HCT116 (cell line): ENCODE measurements around the gene PLCL2. TPM values are rescaled to one million over a fixed set of nuclear protein-coding genes. Genes with fewer than 3 reads are reported as not detected.

ENCODE experiments used
- ATAC-seq: fragments of 200-7000 bp; cut with Tn5 transposase; 2 replicates; pipeline ENCODE4 v1.9.1; 2020; ENCODE audit warnings: mild to moderate bottlenecking, moderate library complexity
- BruUV-seq: library from RNA; stranded (reverse); fragments of 400-500 nt; replicated peaks from 2 replicates; lab custom pipeline; 2021; lab: Mats Ljungman, UMichigan
- CTCF ChIA-PET: fragments of 300-600 bp; sonication (Branson Sonifier 250); formaldehyde crosslinking; loops from one replicate; lab custom pipeline; 2021; ENCODE audit warnings: antibody characterized with exemption; lab: Charles Lee
- POLR2A ChIA-PET: fragments of 300-600, 350-600 bp; sonication (Branson Sonifier 250); formaldehyde crosslinking; loops from one replicate; lab custom pipeline; 2021; ENCODE audit warnings: antibody characterized with exemption; lab: Charles Lee
- RAD21 ChIA-PET, 2 experiments: fragments of 300-600 bp; sonication (Branson Sonifier 250); formaldehyde crosslinking; loops; one replicate each; lab custom pipeline; 2023; ENCODE audit warnings: low total read pairs in 2 of 2; ENCODE audit not compliant: uncharacterized antibody in 2 of 2, unreplicated experiment in 2 of 2, low non-redundant PET in 1 of 2; lab: Charles Lee
- DNase-seq: peaks from one replicate; pipeline ENCODE4 v3.0.0-alpha.2; 2010; ENCODE audit warnings: low read depth, low spot score
- H2AFZ ChIP-seq: fragments of 200-600 bp; shearing (Covaris generic), sonication (generic); 2 replicates; pipeline ENCODE4 v1.6.1; 2017; ENCODE audit warnings: low read depth, mixed run types, mixed read lengths, antibody characterized with exemption, low read length; ENCODE audit not compliant: poor library complexity, severe bottlenecking
- H3K27ac ChIP-seq: 2 replicates; pipeline ENCODE4 v1.5.1; 2012; ENCODE audit warnings: low read depth, low read length
- H3K27me3 ChIP-seq: fragments of 200-600 bp; sonication (generic); 2 replicates; pipeline ENCODE4 v1.6.1; 2016; ENCODE audit warnings: mixed run types, low read length, mixed read lengths; ENCODE audit not compliant: insufficient read depth
- H3K36me3 ChIP-seq, 2 experiments: fragments of 200-500 bp in 1 of 2; fragments of 200-600 bp in 1 of 2; sonication (Bioruptor generic) in 1 of 2; sonication (generic) in 1 of 2; 2 replicates each; pipeline versions ENCODE4 v1.5.1 to v1.6.1; 2014 to 2016; ENCODE audit warnings: low read length in 2 of 2, inconsistent platforms in 1 of 2, mixed read lengths in 1 of 2, mixed run types in 1 of 2; ENCODE audit not compliant: insufficient read depth in 2 of 2, control insufficient read depth in 1 of 2
- H3K4me1 ChIP-seq, 2 experiments: fragments of 200-600 bp in 1 of 2; sonication (generic) in 1 of 2; 2 replicates each; pipeline versions ENCODE4 v1.5.1 to v1.6.1; 2012 to 2017; ENCODE audit warnings: low read length in 2 of 2, inconsistent platforms in 1 of 2, mild to moderate bottlenecking in 1 of 2, mixed read lengths in 1 of 2, mixed run types in 1 of 2, moderate library complexity in 1 of 2; ENCODE audit not compliant: insufficient read depth in 2 of 2, control insufficient read depth in 1 of 2
- H3K4me2 ChIP-seq: fragments of 200-600 bp; sonication (generic); 2 replicates; pipeline ENCODE4 v1.6.1; 2017; ENCODE audit warnings: mixed run types, low read length, mixed read lengths
- H3K4me3 ChIP-seq, 2 experiments: fragments of 200-600 bp in 1 of 2; sonication (generic) in 1 of 2; replicated peaks in 1 of 2; 2 replicates each; pipeline ENCODE4 v1.5.1; 2011 to 2016; ENCODE audit warnings: low read length in 2 of 2, control low read depth in 1 of 2, low read depth in 1 of 2, mild to moderate bottlenecking in 1 of 2, mixed read lengths in 1 of 2, mixed run types in 1 of 2
- H3K79me2 ChIP-seq: fragments of 200-600 bp; sonication (generic); 2 replicates; pipeline ENCODE4 v1.6.1; 2017; ENCODE audit warnings: mild to moderate bottlenecking, mixed run types, low read length, moderate library complexity, mixed read lengths; ENCODE audit not compliant: insufficient read depth
- H3K9ac ChIP-seq: fragments of 200-600 bp; sonication (generic); 2 replicates; pipeline ENCODE4 v1.6.1; 2016; ENCODE audit warnings: low read length, mixed read lengths
- H3K9me2 ChIP-seq: fragments of 200-600 bp; sonication (generic), shearing (Covaris generic); 2 replicates; pipeline ENCODE4 v1.6.1; 2017; ENCODE audit warnings: mixed run types, mild to moderate bottlenecking, moderate library complexity; ENCODE audit not compliant: insufficient read depth
- H3K9me3 ChIP-seq, 2 experiments: fragments of 200-500 bp in 1 of 2; fragments of 200-600 bp in 1 of 2; sonication (Bioruptor generic) in 1 of 2; sonication (generic) in 1 of 2; 2 replicates each; pipeline ENCODE4 v1.6.1; 2014 to 2017; ENCODE audit warnings: low read length in 2 of 2, mixed read lengths in 2 of 2, inconsistent platforms in 1 of 2, low read depth in 1 of 2, mild to moderate bottlenecking in 1 of 2, mixed run types in 1 of 2, moderate library complexity in 1 of 2; ENCODE audit not compliant: control insufficient read depth in 1 of 2, insufficient read depth in 1 of 2
- H4K20me1 ChIP-seq: fragments of 200-600 bp; sonication (generic), shearing (Covaris generic); 2 replicates; pipeline ENCODE4 v1.6.1; 2017; ENCODE audit warnings: mixed run types, mild to moderate bottlenecking, moderate library complexity; ENCODE audit not compliant: insufficient read depth
- CBX3 ChIP-seq: IDR thresholded peaks from 2 replicates; pipeline ENCODE4 v1.6.1; 2012; ENCODE audit warnings: low read depth
- EGR1 ChIP-seq: IDR thresholded peaks from 2 replicates; pipeline ENCODE4 v1.6.1; 2012; ENCODE audit warnings: low read depth
- ELF1 ChIP-seq: IDR thresholded peaks from 2 replicates; pipeline ENCODE4 v1.6.1; 2012; ENCODE audit warnings: low read depth, borderline replicate concordance
- EZH2phosphoT487 ChIP-seq: fragments of 200-600 bp; IDR thresholded peaks from 2 replicates; pipeline ENCODE4 v1.6.1; 2018; ENCODE audit warnings: antibody characterized with exemption, borderline replicate concordance
- FOSL1 ChIP-seq: IDR thresholded peaks from 2 replicates; pipeline ENCODE4 v1.6.1; 2012; ENCODE audit warnings: low read depth
- JUND ChIP-seq: IDR thresholded peaks from 2 replicates; pipeline ENCODE4 v1.6.1; 2012
- RAD21 ChIP-seq: IDR thresholded peaks from 2 replicates; pipeline ENCODE4 v1.6.1; 2012; ENCODE audit warnings: low read depth, mild to moderate bottlenecking
- SRF ChIP-seq: IDR thresholded peaks from 2 replicates; pipeline ENCODE4 v1.6.1; 2012; ENCODE audit warnings: low read depth
- ZFX ChIP-seq: fragments of 450-650 bp; IDR thresholded peaks from 2 replicates; pipeline ENCODE4 v1.6.1; 2017
- intact Hi-C: fragments of 100-400 bp; cut with micrococcal nuclease; formaldehyde crosslinking; loops from 2 replicates; pipeline ENCODE4 v1.10.0; 2022
- total RNA-seq: library from RNA; stranded (reverse); gene quantifications from one replicate; pipeline ENCODE4 v1.2.1, GENCODE V29; 2021; ENCODE audit not compliant: unreplicated experiment
- TF ChIP-seq, protein P1 (sequence below): IDR thresholded peaks from 2 replicates; pipeline ENCODE4 v1.6.1; 2012
- TF ChIP-seq, protein P2 (sequence below): IDR thresholded peaks from 2 replicates; pipeline ENCODE4 v1.6.1; 2012
- TF ChIP-seq, protein P3 (sequence below): IDR thresholded peaks from 2 replicates; pipeline ENCODE4 v1.6.1; 2011; ENCODE audit warnings: mild to moderate bottlenecking, low read length, moderate library complexity; ENCODE audit not compliant: insufficient replicate concordance; ENCODE audit errors: extremely low read depth
- TF ChIP-seq, protein P4 (sequence below), 3 experiments: fragments of 200-600 bp in 1 of 3; sonication (generic) in 1 of 3; IDR thresholded peaks in 2 of 3; conservative IDR thresholded peaks in 1 of 3; 2 replicates each; pipeline ENCODE4 v1.5.1; 2012 to 2017; ENCODE audit warnings: low read depth in 2 of 3, low read length in 2 of 3, antibody characterized with exemption in 1 of 3, borderline replicate concordance in 1 of 3, control low read depth in 1 of 3, mild to moderate bottlenecking in 1 of 3, mixed read lengths in 1 of 3, mixed run types in 1 of 3, moderate library complexity in 1 of 3; ENCODE audit not compliant: insufficient read depth in 1 of 3

Gene PLCL2
- total RNA-seq, 1 experiment from 2014 or later, result 2.2 TPM

DNA sequence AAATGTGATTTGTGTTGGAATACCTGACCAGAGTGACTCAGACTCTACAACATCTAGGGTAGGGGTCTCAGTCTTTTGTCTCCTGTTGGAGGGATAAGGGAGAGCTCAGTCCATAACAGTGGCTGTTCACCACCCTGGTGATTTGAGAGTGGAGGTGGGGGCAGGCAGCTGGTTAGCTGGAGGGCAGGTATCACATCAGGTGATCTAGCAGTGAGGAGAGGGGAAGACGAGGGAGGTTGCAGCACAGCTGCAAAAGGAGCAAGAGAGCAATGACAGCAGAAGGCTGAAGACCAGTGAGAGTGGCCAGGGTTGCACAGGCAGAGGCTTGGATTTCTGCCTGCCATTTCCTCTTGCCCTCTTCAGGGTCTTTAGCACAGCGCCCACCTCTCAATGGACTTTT lies 38.4 kb downstream of the PLCL2 start:
- H3K4me3 ChIP-seq, result no peak overlapping the region
- no peaks in the 10 kb centered on the region for H3K36me3 ChIP-seq
- TF ChIP-seq JUND (no peak), RAD21 (no peak)
- TF ChIP-seq, protein P1, sequence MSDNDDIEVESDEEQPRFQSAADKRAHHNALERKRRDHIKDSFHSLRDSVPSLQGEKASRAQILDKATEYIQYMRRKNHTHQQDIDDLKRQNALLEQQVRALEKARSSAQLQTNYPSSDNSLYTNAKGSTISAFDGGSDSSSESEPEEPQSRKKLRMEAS, result no peak
- H3K9me2 ChIP-seq, result no peaks in the 10 kb centered on the region
- H3K4me1 ChIP-seq, result no peaks in the 10 kb centered on the region
- H3K27ac ChIP-seq, result no peak overlapping the region
- CTCF ChIA-PET, result no interaction called here
- no peaks in the 10 kb centered on the region for H3K27me3 ChIP-seq
- H3K79me2 ChIP-seq, result no peaks in the 10 kb centered on the region
- no peak overlapping the region for H3K9ac ChIP-seq
- intact Hi-C loops, result no loop called here
- no TSS peak for BruUV-seq
- H3K4me2 ChIP-seq, result no peak overlapping the region
- DNase-seq (no peak), ATAC-seq (no peak)
- no peak overlapping the region for H2AFZ ChIP-seq
- no peaks in the 10 kb centered on the region for H4K20me1 ChIP-seq
- POLR2A ChIA-PET, result no interaction called here
- no peaks in the 10 kb centered on the region for H3K9me3 ChIP-seq
- RAD21 ChIA-PET, result no interaction called here

DNA sequence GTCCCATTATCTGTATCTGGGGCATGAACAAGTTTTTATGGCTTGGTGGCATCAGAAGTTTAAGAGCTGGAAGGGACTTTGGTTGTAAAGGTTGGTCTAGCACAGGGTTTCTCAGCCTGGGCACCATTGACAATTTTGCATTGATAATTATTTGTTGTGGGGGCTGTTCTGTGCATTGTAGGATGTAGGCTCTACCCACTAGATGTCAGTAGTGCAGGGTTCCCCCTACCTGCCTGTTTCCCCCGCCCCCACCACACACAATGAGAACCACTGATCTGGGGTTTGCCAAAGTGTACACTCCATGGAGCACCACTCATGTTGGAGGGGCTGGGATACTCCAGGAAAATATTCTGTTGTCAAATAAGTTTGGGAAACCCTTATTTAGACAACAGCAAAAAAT lies 42.7 kb downstream of the PLCL2 start:
- no peaks in the 10 kb centered on the region for H4K20me1 ChIP-seq
- POLR2A ChIA-PET, result no interaction called here
- H3K9me2 ChIP-seq, result no peaks in the 10 kb centered on the region
- TF ChIP-seq EZH2phosphoT487, result no peak
- 0 out of 2 replicates have a peak, but pooled peaks have one; percentile 12 for TF ChIP-seq RAD21
- TF ChIP-seq, protein P2, sequence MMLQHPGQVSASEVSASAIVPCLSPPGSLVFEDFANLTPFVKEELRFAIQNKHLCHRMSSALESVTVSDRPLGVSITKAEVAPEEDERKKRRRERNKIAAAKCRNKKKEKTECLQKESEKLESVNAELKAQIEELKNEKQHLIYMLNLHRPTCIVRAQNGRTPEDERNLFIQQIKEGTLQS, result no peak
- no peak for TF ChIP-seq EGR1
- no peak for TF ChIP-seq ZFX
- no peak for TF ChIP-seq SRF
- no peak for TF ChIP-seq CBX3
- TF ChIP-seq FOSL1, result no peak
- TF ChIP-seq, protein P3, sequence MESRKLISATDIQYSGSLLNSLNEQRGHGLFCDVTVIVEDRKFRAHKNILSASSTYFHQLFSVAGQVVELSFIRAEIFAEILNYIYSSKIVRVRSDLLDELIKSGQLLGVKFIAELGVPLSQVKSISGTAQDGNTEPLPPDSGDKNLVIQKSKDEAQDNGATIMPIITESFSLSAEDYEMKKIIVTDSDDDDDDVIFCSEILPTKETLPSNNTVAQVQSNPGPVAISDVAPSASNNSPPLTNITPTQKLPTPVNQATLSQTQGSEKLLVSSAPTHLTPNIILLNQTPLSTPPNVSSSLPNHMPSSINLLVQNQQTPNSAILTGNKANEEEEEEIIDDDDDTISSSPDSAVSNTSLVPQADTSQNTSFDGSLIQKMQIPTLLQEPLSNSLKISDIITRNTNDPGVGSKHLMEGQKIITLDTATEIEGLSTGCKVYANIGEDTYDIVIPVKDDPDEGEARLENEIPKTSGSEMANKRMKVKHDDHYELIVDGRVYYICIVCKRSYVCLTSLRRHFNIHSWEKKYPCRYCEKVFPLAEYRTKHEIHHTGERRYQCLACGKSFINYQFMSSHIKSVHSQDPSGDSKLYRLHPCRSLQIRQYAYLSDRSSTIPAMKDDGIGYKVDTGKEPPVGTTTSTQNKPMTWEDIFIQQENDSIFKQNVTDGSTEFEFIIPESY, result no peak
- TF ChIP-seq, protein P4, sequence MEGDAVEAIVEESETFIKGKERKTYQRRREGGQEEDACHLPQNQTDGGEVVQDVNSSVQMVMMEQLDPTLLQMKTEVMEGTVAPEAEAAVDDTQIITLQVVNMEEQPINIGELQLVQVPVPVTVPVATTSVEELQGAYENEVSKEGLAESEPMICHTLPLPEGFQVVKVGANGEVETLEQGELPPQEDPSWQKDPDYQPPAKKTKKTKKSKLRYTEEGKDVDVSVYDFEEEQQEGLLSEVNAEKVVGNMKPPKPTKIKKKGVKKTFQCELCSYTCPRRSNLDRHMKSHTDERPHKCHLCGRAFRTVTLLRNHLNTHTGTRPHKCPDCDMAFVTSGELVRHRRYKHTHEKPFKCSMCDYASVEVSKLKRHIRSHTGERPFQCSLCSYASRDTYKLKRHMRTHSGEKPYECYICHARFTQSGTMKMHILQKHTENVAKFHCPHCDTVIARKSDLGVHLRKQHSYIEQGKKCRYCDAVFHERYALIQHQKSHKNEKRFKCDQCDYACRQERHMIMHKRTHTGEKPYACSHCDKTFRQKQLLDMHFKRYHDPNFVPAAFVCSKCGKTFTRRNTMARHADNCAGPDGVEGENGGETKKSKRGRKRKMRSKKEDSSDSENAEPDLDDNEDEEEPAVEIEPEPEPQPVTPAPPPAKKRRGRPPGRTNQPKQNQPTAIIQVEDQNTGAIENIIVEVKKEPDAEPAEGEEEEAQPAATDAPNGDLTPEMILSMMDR (IDR thresholded peaks at IDR 0.05 in 2 of 3, conservative IDR thresholded peaks at IDR 0.05 in 1 of 3; ENCODE audit: borderline replicate concordance in 1 of 3, insufficient read depth in 1 of 3, low read depth in 2 of 3, low read length in 2 of 3), result peak in 2 of 3 experiments; percentile 32 to 34; a peak in 4 of 6 replicates
- TF ChIP-seq ELF1, result no peak
- TF ChIP-seq, all 23 proteins: peak for 2
- ATAC-seq, result peak; percentile 76
- H3K4me2 ChIP-seq, result no peak overlapping the region
- H3K79me2 ChIP-seq, result no peaks in the 10 kb centered on the region
- H2AFZ ChIP-seq, result no peak overlapping the region
- intact Hi-C loops, result no loop called here
- no peaks in the 10 kb centered on the region for H3K27me3 ChIP-seq
- H3K4me1 ChIP-seq, result no peaks in the 10 kb centered on the region
- no TSS peak for BruUV-seq
- no peak overlapping the region for H3K27ac ChIP-seq
- CTCF ChIA-PET, result interaction anchor here (1.0 kb wide), 1 partner anchor 9 kb away, joined by 3 read pairs; no protein-coding TSS in a partner anchor
- H3K9ac ChIP-seq, result no peak overlapping the region
- RAD21 ChIA-PET, result no interaction called here
- no peaks in the 10 kb centered on the region for H3K36me3 ChIP-seq
- no peak for DNase-seq
- no peak overlapping the region for H3K4me3 ChIP-seq
- no peaks in the 10 kb centered on the region for H3K9me3 ChIP-seq
